GM23248 (cell line): ENCODE measurements around the gene U2AF1.
"Not testable (repeated sequence)": the region's sequence is repeated elsewhere in the genome, so short reads cannot be mapped to it uniquely, and the experiment has no call there.

Experiments used
- EZH2 ChIP-seq: fragments of 200-600 bp; sonication (generic); IDR thresholded peaks from 2 replicates; pipeline ENCODE4 v1.6.1; 2018; ENCODE audit warnings: antibody characterized with exemption, mild to moderate bottlenecking; ENCODE audit not compliant: insufficient read depth, poor library complexity, severe bottlenecking
- EZH2phosphoT487 ChIP-seq: fragments of 200-600 bp; sonication (generic); IDR thresholded peaks from 2 replicates; pipeline ENCODE4 v1.6.1; 2018; ENCODE audit warnings: antibody characterized with exemption, moderate library complexity, mild to moderate bottlenecking, low read depth; ENCODE audit not compliant: insufficient read depth

- TF ChIP-seq EZH2, EZH2phosphoT487: not testable (repeated sequence)
These were observed 61.2 kb downstream of the U2AF1 start for GRCh38 chr21:43045876-43046821.
